WTC11 (cell line): ENCODE results near the gene KRTAP9-6. TPM values are rescaled to one million over a fixed set of nuclear protein-coding genes. Genes with fewer than 3 reads are reported as not detected.

Experiments
- ATAC-seq: fragments of 200-7000 bp; cut with Tn5 transposase; 2 replicates; pipeline ENCODE4 v1.10.0; 2021; ENCODE audit warnings: mild to moderate bottlenecking, moderate library complexity
- CTCF ChIA-PET: fragments of 300-600 bp; sonication (Branson Sonifier 250); formaldehyde crosslinking; loops from one replicate; lab custom pipeline; 2021; ENCODE audit warnings: antibody characterized with exemption; lab: Charles Lee
- POLR2A ChIA-PET: fragments of 350-600 bp; sonication (Branson Sonifier 250); formaldehyde crosslinking; loops from one replicate; lab custom pipeline; 2021; ENCODE audit warnings: antibody characterized with exemption; lab: Charles Lee
- DNase-seq: peaks from one replicate; pipeline ENCODE4 v3.0.0; 2021; ENCODE audit warnings: low spot score
- H3K27ac Mint-ChIP-seq: 2 replicates; pipeline ENCODE4 v1.8.0; 2021; ENCODE audit warnings: mixed read lengths
- H3K27me3 Mint-ChIP-seq: 2 replicates; pipeline ENCODE4 v1.8.0; 2021; ENCODE audit warnings: low read depth, mild to moderate bottlenecking, moderate library complexity, mixed read lengths
- H3K36me3 Mint-ChIP-seq: 2 replicates; pipeline ENCODE4 v1.8.0; 2021; ENCODE audit warnings: mixed read lengths
- H3K4me1 Mint-ChIP-seq: 2 replicates; pipeline ENCODE4 v1.8.0; 2022; ENCODE audit warnings: mixed read lengths
- H3K4me3 Mint-ChIP-seq: 2 replicates; pipeline ENCODE4 v1.8.0; 2021; ENCODE audit warnings: mild to moderate bottlenecking, moderate library complexity, mixed read lengths
- H3K9me3 Mint-ChIP-seq: 2 replicates; pipeline ENCODE4 v1.8.0; 2021; ENCODE audit warnings: mixed read lengths
- ETV6 ChIP-seq: sonication (generic); formaldehyde crosslinking; IDR thresholded peaks from 2 replicates; pipeline ENCODE4 v1.8.1; 2022; ENCODE audit warnings: mild to moderate bottlenecking, missing genetic modification reagents
- FOXP4 ChIP-seq: sonication (generic); formaldehyde crosslinking; IDR thresholded peaks from 2 replicates; pipeline ENCODE4 v1.8.0; 2022; ENCODE audit warnings: mild to moderate bottlenecking, missing genetic modification reagents
- HMGA2 ChIP-seq: fragments of 250-450 bp; sonication (Bioruptor Pico); IDR thresholded peaks from 2 replicates; pipeline ENCODE4 v1.4.0; 2021; ENCODE audit warnings: mild to moderate bottlenecking, moderate library complexity
- MYBL2 ChIP-seq: sonication (generic); formaldehyde crosslinking; IDR thresholded peaks from 2 replicates; pipeline ENCODE4 v1.8.1; 2023; ENCODE audit warnings: mild to moderate bottlenecking, moderate library complexity, missing genetic modification reagents
- NR3C1 ChIP-seq: sonication (generic); formaldehyde crosslinking; conservative IDR thresholded peaks from 2 replicates; pipeline ENCODE4 v1.8.1; 2023; ENCODE audit warnings: low read depth, mild to moderate bottlenecking, missing genetic modification reagents
- TEAD1 ChIP-seq: sonication (generic); formaldehyde crosslinking; IDR thresholded peaks from 2 replicates; pipeline ENCODE4 v1.8.0; 2022; ENCODE audit warnings: mild to moderate bottlenecking, missing genetic modification reagents
- TP53 ChIP-seq: sonication (generic); formaldehyde crosslinking; IDR thresholded peaks from 2 replicates; pipeline ENCODE4 v1.8.1; 2023; ENCODE audit warnings: mild to moderate bottlenecking, missing genetic modification reagents
- ZNF396 ChIP-seq: fragments of 250-450 bp; sonication (Bioruptor Pico); IDR thresholded peaks from 2 replicates; pipeline ENCODE4 v1.8.0; 2021; ENCODE audit warnings: mild to moderate bottlenecking, moderate library complexity, borderline replicate concordance
- ZSCAN18 ChIP-seq: fragments of 250-450 bp; sonication (Bioruptor Pico); IDR thresholded peaks from 2 replicates; pipeline ENCODE4 v2.1.2; 2022; ENCODE audit warnings: mild to moderate bottlenecking, moderate library complexity
- total RNA-seq: library from RNA; stranded (reverse); gene quantifications from 3 replicates; pipeline ENCODE4 v1.2.3, GENCODE V29; 2021
- TF ChIP-seq, protein P1 (sequence below): sonication (generic); formaldehyde crosslinking; IDR thresholded peaks from 2 replicates; pipeline ENCODE4 v1.8.1; 2022; ENCODE audit warnings: mild to moderate bottlenecking, missing genetic modification reagents, moderate library complexity, borderline replicate concordance
- TF ChIP-seq, protein P2 (sequence below): sonication (generic); formaldehyde crosslinking; IDR thresholded peaks from 2 replicates; pipeline ENCODE4 v1.8.1; 2022; ENCODE audit warnings: missing genetic modification reagents, borderline replicate concordance
- TF ChIP-seq, protein P3 (sequence below): sonication (generic); formaldehyde crosslinking; IDR thresholded peaks from 2 replicates; pipeline ENCODE4 v1.8.1; 2023; ENCODE audit warnings: mild to moderate bottlenecking, missing genetic modification reagents
- TF ChIP-seq, protein P4 (sequence below): fragments of 250-450 bp; sonication (Bioruptor Pico); IDR thresholded peaks from 2 replicates; pipeline ENCODE4 v1.8.0; 2021; ENCODE audit warnings: mild to moderate bottlenecking

Gene KRTAP9-6
- total RNA-seq, 1 experiment from 2014 or later: not detected

GRCh38 chr17:41215681-41216080 lies 49.5 kb upstream of the KRTAP9-6 start (continued):
- TF ChIP-seq, protein P1, sequence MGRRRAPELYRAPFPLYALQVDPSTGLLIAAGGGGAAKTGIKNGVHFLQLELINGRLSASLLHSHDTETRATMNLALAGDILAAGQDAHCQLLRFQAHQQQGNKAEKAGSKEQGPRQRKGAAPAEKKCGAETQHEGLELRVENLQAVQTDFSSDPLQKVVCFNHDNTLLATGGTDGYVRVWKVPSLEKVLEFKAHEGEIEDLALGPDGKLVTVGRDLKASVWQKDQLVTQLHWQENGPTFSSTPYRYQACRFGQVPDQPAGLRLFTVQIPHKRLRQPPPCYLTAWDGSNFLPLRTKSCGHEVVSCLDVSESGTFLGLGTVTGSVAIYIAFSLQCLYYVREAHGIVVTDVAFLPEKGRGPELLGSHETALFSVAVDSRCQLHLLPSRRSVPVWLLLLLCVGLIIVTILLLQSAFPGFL (CRISPR knock-in tag): no peak
- TF ChIP-seq FOXP4 (CRISPR knock-in tag): no peak
- TF ChIP-seq MYBL2: no peak
- no peak for TF ChIP-seq TEAD1

GRCh38 chr17:41223821-41224220 lies 41.4 kb upstream of the KRTAP9-6 start:
- H3K9me3 Mint-ChIP-seq: peaks cover 17% of the 10 kb centered on the region
- no peaks in the 10 kb centered on the region for H3K27me3 Mint-ChIP-seq
- ATAC-seq (no peak), DNase-seq (no peak)
- no peak for TF ChIP-seq HMGA2 (CRISPR knock-in tag)
- no peak for TF ChIP-seq NR3C1 (CRISPR knock-in tag)
- TF ChIP-seq, protein P2, sequence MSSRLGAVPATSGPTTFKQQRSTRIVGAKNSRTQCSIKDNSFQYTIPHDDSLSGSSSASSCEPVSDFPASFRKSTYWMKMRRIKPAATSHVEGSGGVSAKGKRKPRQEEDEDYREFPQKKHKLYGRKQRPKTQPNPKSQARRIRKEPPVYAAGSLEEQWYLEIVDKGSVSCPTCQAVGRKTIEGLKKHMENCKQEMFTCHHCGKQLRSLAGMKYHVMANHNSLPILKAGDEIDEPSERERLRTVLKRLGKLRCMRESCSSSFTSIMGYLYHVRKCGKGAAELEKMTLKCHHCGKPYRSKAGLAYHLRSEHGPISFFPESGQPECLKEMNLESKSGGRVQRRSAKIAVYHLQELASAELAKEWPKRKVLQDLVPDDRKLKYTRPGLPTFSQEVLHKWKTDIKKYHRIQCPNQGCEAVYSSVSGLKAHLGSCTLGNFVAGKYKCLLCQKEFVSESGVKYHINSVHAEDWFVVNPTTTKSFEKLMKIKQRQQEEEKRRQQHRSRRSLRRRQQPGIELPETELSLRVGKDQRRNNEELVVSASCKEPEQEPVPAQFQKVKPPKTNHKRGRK: no peak
- H3K4me1 Mint-ChIP-seq: peaks cover 8% of the 10 kb centered on the region
- no peaks in the 10 kb centered on the region for H3K36me3 Mint-ChIP-seq
- POLR2A ChIA-PET: no interaction called here
- H3K4me3 Mint-ChIP-seq: no peak overlapping the region
- H3K27ac Mint-ChIP-seq: no peak overlapping the region
- CTCF ChIA-PET: no interaction called here

GRCh38 chr17:41226051-41226450 lies 39.1 kb upstream of the KRTAP9-6 start:
- ATAC-seq (no peak), DNase-seq (no peak)
- TF ChIP-seq ZNF396: no peak
- TF ChIP-seq, protein P3, sequence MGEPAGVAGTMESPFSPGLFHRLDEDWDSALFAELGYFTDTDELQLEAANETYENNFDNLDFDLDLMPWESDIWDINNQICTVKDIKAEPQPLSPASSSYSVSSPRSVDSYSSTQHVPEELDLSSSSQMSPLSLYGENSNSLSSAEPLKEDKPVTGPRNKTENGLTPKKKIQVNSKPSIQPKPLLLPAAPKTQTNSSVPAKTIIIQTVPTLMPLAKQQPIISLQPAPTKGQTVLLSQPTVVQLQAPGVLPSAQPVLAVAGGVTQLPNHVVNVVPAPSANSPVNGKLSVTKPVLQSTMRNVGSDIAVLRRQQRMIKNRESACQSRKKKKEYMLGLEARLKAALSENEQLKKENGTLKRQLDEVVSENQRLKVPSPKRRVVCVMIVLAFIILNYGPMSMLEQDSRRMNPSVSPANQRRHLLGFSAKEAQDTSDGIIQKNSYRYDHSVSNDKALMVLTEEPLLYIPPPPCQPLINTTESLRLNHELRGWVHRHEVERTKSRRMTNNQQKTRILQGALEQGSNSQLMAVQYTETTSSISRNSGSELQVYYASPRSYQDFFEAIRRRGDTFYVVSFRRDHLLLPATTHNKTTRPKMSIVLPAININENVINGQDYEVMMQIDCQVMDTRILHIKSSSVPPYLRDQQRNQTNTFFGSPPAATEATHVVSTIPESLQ (CRISPR knock-in tag): no peak
- TF ChIP-seq ETV6 (CRISPR knock-in tag): no peak
- no peak for TF ChIP-seq TP53 (CRISPR knock-in tag)
- TF ChIP-seq, protein P4, sequence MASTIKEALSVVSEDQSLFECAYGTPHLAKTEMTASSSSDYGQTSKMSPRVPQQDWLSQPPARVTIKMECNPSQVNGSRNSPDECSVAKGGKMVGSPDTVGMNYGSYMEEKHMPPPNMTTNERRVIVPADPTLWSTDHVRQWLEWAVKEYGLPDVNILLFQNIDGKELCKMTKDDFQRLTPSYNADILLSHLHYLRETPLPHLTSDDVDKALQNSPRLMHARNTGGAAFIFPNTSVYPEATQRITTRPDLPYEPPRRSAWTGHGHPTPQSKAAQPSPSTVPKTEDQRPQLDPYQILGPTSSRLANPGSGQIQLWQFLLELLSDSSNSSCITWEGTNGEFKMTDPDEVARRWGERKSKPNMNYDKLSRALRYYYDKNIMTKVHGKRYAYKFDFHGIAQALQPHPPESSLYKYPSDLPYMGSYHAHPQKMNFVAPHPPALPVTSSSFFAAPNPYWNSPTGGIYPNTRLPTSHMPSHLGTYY: no peak
- TF ChIP-seq ZSCAN18 (CRISPR knock-in tag): no peak
- CTCF ChIA-PET: no interaction called here
- POLR2A ChIA-PET: no interaction called here
- H3K4me3 Mint-ChIP-seq: no peak overlapping the region
- 0 out of 2 replicates have a peak, but pooled peaks cover under 1% of the 10 kb centered on the region for H3K9me3 Mint-ChIP-seq
- no peaks in the 10 kb centered on the region for H3K36me3 Mint-ChIP-seq
- H3K27me3 Mint-ChIP-seq: no peaks in the 10 kb centered on the region
- peaks cover 8% of the 10 kb centered on the region for H3K4me1 Mint-ChIP-seq
- no peak overlapping the region for H3K27ac Mint-ChIP-seq
